ENCODE results near the gene PGA5.
A peak's percentile ranks its signal among the peaks of the same experiment; 100 is the strongest.

The PGA5 gene

GRCh38 chr11:61297746-61298145, 56.8 kb downstream of the PGA5 start:
- DNase-seq: peak; percentile 20

- no peak for DNase-seq
Observed at GRCh38 chr11:61298663-61299244, 57.8 kb downstream of the PGA5 start.

All from NCI-H1105 treated with DMSO at 0.1 percent for 48 hours (cell line).